SKM-1 (cell line): ENCODE measurements around the gene COX4I1.
"Not testable (repeated sequence)": the region's sequence is repeated elsewhere in the genome, so short reads cannot be mapped to it uniquely, and the experiment has no call there.

Experiments used
- DNase-seq: peaks from one replicate; lab custom pipeline; 2025; ENCODE audit not compliant: unreplicated experiment; lab: John Stamatoyannopoulos, UW

The COX4I1 gene

GRCh38 chr16:85798283-85798776 lies 1.2 kb upstream of the COX4I1 start:
- DNase-seq = no peak

- DNase-seq = no peak
Measured at GRCh38 chr16:85798901-85799496, 496 bp upstream of the COX4I1 start.

GRCh38 chr16:85800321-85800669 lies 800 bp downstream of the COX4I1 start:
- no peak for DNase-seq

GRCh38 chr16:85803570-85803969 lies 4.1 kb downstream of the COX4I1 start:
- DNase-seq = no peak

- no peak for DNase-seq
Measured at GRCh38 chr16:85805442-85806045, 6.0 kb downstream of the COX4I1 start.

GRCh38 chr16:85806539-85806938 lies 7.0 kb downstream of the COX4I1 start:
- no peak for DNase-seq

GRCh38 chr16:85807340-85807739 lies 7.8 kb downstream of the COX4I1 start:
- DNase-seq = not testable (repeated sequence)

GRCh38 chr16:85808104-85808503 lies 8.6 kb downstream of the COX4I1 start:
- not testable (repeated sequence) for DNase-seq

GRCh38 chr16:85808926-85809325 lies 9.4 kb downstream of the COX4I1 start:
- no peak for DNase-seq

- no peak for DNase-seq
Measured at GRCh38 chr16:85809645-85810044, 10.2 kb downstream of the COX4I1 start.

- no peak for DNase-seq
Measured at GRCh38 chr16:85810097-85810741, 10.7 kb downstream of the COX4I1 start.

- DNase-seq = no peak
Measured at GRCh38 chr16:85810742-85811115, 11.2 kb downstream of the COX4I1 start.

- no peak for DNase-seq
Measured at GRCh38 chr16:85812031-85812807, 12.7 kb downstream of the COX4I1 start.

- no peak for DNase-seq
Measured at GRCh38 chr16:85812811-85813700, 13.6 kb downstream of the COX4I1 start.

- no peak for DNase-seq
Measured at GRCh38 chr16:85816159-85816558, 16.7 kb downstream of the COX4I1 start.

GRCh38 chr16:85817195-85817594 lies 17.7 kb downstream of the COX4I1 start:
- DNase-seq = not testable (repeated sequence)

GRCh38 chr16:85819245-85819644 lies 19.8 kb downstream of the COX4I1 start:
- peak; percentile 71 for DNase-seq

GRCh38 chr16:85819771-85820170 lies 20.3 kb downstream of the COX4I1 start:
- no peak for DNase-seq

- no peak for DNase-seq
Measured at GRCh38 chr16:85820604-85821372, 21.3 kb downstream of the COX4I1 start.
